ENCODE results near the gene PRTG.

Gene PRTG

DNA sequence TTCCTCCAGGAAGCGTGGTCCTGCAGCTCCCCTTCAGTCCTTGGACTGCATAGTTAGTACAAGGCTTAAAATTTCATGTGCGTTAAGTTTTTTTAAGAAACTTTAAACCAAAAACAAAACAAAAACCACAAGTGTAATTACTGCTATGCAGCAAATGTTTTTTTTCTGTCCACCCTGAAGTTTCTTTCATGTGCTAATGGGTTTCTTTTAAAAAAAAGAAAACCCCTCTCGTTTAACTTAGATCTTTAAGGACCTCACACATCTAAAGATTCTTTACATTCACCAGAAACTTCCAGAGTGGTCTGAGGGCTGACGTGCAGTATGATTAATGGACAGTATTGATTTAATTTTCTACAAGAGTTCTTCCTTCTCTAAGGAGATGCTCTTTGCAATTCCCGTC, 82.8 kb downstream of the PRTG start:
- in situ Hi-C loops (cut with MboI; ENCODE audit: low sequenced_read_pairs): no loop called here
- Histone ChIP-seq H3K36me3 (replicated peaks) (no peaks in the 10 kb centered on the region), H3K27me3 (ENCODE audit: low read depth) (no peaks in the 10 kb centered on the region), H3K4me1 (peaks cover 25% of the 10 kb centered on the region), H3K9me3 (no peaks in the 10 kb centered on the region), H3K4me3 (no peak overlapping the region)
- peak; percentile 44 to 91 for DNase-seq (ENCODE audit: low spot score in 2 of 2)

- no peaks in the 10 kb centered on the region for H3K27me3 ChIP-seq (ENCODE audit: low read depth)
- in situ Hi-C loops (cut with MboI; ENCODE audit: low sequenced_read_pairs): no loop called here
- H3K4me3 ChIP-seq: no peak overlapping the region
These were observed 83.5 kb downstream of the PRTG start for GRCh38 chr15:55659481-55659880.

DNA sequence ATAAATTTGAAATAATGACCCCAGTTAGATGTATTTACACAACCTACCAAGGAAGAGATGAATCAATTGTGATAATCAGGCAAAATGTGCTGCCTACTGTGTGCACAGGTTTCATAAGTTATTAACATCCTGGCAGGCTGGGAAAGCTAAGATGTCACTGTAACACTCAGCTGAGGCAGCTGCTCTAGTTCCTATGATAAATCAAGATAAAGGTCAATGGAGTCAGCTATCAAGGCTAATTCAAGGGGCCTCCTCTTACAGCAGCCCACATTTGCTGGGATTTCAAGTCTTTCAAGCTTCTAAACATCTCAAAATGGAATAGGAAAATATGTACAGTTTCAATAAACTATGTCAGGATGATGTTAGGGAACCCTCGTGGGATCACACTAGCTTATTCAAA, 84.1 kb downstream of the PRTG start:
- Histone ChIP-seq H3K36me3 (replicated peaks) (no peaks in the 10 kb centered on the region), H3K27me3 (ENCODE audit: low read depth) (no peaks in the 10 kb centered on the region), H3K4me1 (peaks cover 25% of the 10 kb centered on the region), H3K4me3 (no peak overlapping the region), H3K9me3 (no peaks in the 10 kb centered on the region)
- in situ Hi-C loops (cut with MboI; ENCODE audit: low sequenced_read_pairs): no loop called here
- DNase-seq (ENCODE audit: low spot score in 2 of 2): no peak

More at GRCh38 chr15:55659481-55659880, 83.5 kb downstream of the PRTG start:
- H3K4me1 ChIP-seq: peaks cover 25% of the 10 kb centered on the region
- no peaks in the 10 kb centered on the region for H3K36me3 ChIP-seq (replicated peaks)
- H3K9me3 ChIP-seq: no peaks in the 10 kb centered on the region
- no peak for DNase-seq (ENCODE audit: low spot score in 2 of 2)

GRCh38 chr15:55654561-55655031, 88.4 kb downstream of the PRTG start:
- H3K36me3 ChIP-seq (replicated peaks): no peaks in the 10 kb centered on the region
- no peaks in the 10 kb centered on the region for H3K27me3 ChIP-seq (ENCODE audit: low read depth)
- in situ Hi-C loops (cut with MboI; ENCODE audit: low sequenced_read_pairs): loop anchor here (5.0 kb wide), 1 partner anchor 143 kb away; no protein-coding TSS in a partner anchor
- peaks cover 7% of the 10 kb centered on the region for H3K4me1 ChIP-seq
- DNase-seq (ENCODE audit: low spot score in 2 of 2): no peak
- H3K9me3 ChIP-seq: no peaks in the 10 kb centered on the region
- H3K4me3 ChIP-seq: no peak overlapping the region

- no peak for DNase-seq (ENCODE audit: low spot score in 2 of 2)
- peaks cover 7% of the 10 kb centered on the region for H3K4me1 ChIP-seq
- H3K36me3 ChIP-seq (replicated peaks): no peaks in the 10 kb centered on the region
- H3K4me3 ChIP-seq: no peak overlapping the region
- H3K9me3 ChIP-seq: no peaks in the 10 kb centered on the region
- H3K27me3 ChIP-seq (ENCODE audit: low read depth): no peaks in the 10 kb centered on the region
- in situ Hi-C loops (cut with MboI; ENCODE audit: low sequenced_read_pairs): loop anchor here (5.0 kb wide), 1 partner anchor 144 kb away; no protein-coding TSS in a partner anchor
These were observed 90.0 kb downstream of the PRTG start for GRCh38 chr15:55652909-55653495.

GRCh38 chr15:55652359-55652758, 90.6 kb downstream of the PRTG start:
- Histone ChIP-seq H3K36me3 (replicated peaks) (no peaks in the 10 kb centered on the region), H3K27me3 (ENCODE audit: low read depth) (no peaks in the 10 kb centered on the region), H3K4me3 (no peak overlapping the region), H3K4me1 (peaks cover 7% of the 10 kb centered on the region), H3K9me3 (no peaks in the 10 kb centered on the region)
- DNase-seq (ENCODE audit: low spot score in 2 of 2): peak in 1 of 2 experiments; percentile 18
- in situ Hi-C loops (cut with MboI; ENCODE audit: low sequenced_read_pairs): loop anchor here (5.0 kb wide), 1 partner anchor 145 kb away; no protein-coding TSS in a partner anchor

DNA sequence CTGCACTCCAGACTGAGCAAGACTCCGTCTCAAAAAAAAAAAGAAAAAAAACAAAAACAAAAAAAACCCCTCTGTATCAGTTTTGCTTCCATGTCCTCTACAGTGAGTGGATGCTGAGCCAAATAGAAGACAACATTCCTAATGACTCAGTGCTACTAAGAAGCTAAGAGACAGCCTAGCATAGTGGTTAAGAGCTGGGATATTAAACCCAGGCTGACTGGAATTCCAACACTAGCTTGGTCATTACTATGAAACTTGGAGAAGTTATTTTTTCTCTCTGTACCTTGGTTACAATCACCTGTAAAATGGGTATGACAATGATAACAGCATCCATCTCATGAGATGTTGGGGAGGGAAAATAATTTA, 93.9 kb downstream of the PRTG start:
- in situ Hi-C loops (cut with MboI; ENCODE audit: low sequenced_read_pairs): loop anchor here (25.0 kb wide), 1 partner anchor 437 kb away; no protein-coding TSS in a partner anchor
- peaks cover 7% of the 10 kb centered on the region for H3K4me1 ChIP-seq

DNA sequence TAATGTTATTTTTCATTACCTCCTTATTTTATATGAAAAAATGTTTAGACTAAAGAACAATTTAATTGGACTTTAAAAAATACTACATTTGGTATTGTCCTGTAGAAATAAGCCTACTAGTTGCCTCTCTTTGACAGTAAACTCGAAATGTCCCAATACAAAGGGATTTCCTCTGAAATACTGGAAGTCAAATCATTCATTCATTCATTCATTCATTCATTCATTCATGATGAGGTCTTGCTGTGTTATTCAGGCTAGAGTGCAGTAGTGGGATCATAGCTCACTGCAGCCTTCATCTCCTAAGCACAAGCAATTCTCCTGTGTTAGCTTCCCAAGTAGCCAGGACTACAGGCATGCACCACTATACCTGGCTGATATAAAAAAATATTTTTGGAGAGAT, 104.2 kb downstream of the PRTG start:
- H3K36me3 ChIP-seq (replicated peaks): 0 out of 2 replicates have a peak, but pooled peaks cover 4% of the 10 kb centered on the region
- peaks cover 5% of the 10 kb centered on the region; the same call in 1 of the 2 replicates for H3K4me1 ChIP-seq
- no peak for DNase-seq (ENCODE audit: low spot score in 2 of 2)
- in situ Hi-C loops (cut with MboI; ENCODE audit: low sequenced_read_pairs): loop anchor here (10.0 to 25.0 kb wide), 2 partner anchors 114 to 426 kb away; no protein-coding TSS in a partner anchor
- H3K27me3 ChIP-seq (ENCODE audit: low read depth): no peaks in the 10 kb centered on the region
- no peaks in the 10 kb centered on the region for H3K9me3 ChIP-seq
- no peak overlapping the region for H3K4me3 ChIP-seq

More for the DNA sequence above, 93.9 kb downstream of the PRTG start:
- no peak overlapping the region for H3K4me3 ChIP-seq
- no peaks in the 10 kb centered on the region for H3K36me3 ChIP-seq (replicated peaks)
- H3K27me3 ChIP-seq (ENCODE audit: low read depth): no peaks in the 10 kb centered on the region
- H3K9me3 ChIP-seq: no peaks in the 10 kb centered on the region
- no peak for DNase-seq (ENCODE audit: low spot score in 2 of 2)

DNA sequence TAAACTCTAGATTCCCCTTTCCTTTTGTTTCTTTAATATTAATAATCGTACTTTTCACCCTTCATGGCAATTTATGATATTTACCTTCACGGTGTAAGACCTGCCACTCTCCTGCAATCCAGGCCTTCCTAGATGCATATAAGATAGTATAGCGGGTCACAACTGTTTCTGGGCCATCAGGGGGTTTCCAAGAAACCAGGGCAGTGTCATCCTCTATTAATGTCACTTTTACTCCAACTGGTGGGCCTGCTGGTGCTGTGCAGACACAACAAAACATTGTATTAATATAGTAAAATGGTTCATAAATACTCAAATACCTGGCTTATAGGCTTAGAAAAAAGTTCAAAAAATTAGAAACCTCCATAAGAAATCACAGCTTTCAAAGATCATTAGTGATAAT, 105.9 kb downstream of the PRTG start:
- 0 out of 2 replicates have a peak, but pooled peaks cover 4% of the 10 kb centered on the region for H3K36me3 ChIP-seq (replicated peaks)
- no peak overlapping the region for H3K4me3 ChIP-seq
- no peaks in the 10 kb centered on the region for H3K27me3 ChIP-seq (ENCODE audit: low read depth)
- no peak for DNase-seq (ENCODE audit: low spot score in 2 of 2)
- H3K4me1 ChIP-seq: peaks cover 7% of the 10 kb centered on the region; the same call in 1 of the 2 replicates
- in situ Hi-C loops (cut with MboI; ENCODE audit: low sequenced_read_pairs): loop anchor here (10.0 to 25.0 kb wide), 2 partner anchors 112 to 425 kb away; no protein-coding TSS in a partner anchor
- H3K9me3 ChIP-seq: no peaks in the 10 kb centered on the region

DNA sequence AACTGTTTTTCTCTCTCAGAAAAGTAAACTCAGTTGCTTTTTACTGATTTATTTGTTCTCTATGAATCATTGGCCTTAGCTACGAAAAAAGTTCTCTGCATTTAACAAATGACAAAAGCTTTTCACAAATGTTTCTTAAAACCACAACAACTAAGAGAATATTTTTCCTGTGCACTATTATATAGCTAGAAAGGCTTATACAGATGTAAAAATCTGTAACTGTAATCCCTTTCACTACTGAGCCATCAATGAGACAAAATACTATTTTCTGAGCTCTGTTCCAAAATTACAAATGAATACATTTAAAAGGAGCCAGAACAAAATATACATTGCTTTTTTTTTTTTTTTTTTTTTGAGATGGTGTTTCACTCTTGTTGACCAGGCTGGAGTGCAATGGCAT, 109.2 kb downstream of the PRTG start:
- Histone ChIP-seq H3K4me1 (peaks cover 7% of the 10 kb centered on the region; the same call in 1 of the 2 replicates), H3K27me3 (ENCODE audit: low read depth) (no peaks in the 10 kb centered on the region), H3K9me3 (no peaks in the 10 kb centered on the region), H3K36me3 (replicated peaks) (no peaks in the 10 kb centered on the region), H3K4me3 (no peak overlapping the region)
- in situ Hi-C loops (cut with MboI; ENCODE audit: low sequenced_read_pairs): loop anchor here (10.0 to 25.0 kb wide), 2 partner anchors 109 to 421 kb away; no protein-coding TSS in a partner anchor
- peak in 1 of 2 experiments; percentile 95 for DNase-seq (ENCODE audit: low spot score in 2 of 2)

GRCh38 chr15:55632434-55632833, 110.5 kb downstream of the PRTG start:
- in situ Hi-C loops (cut with MboI; ENCODE audit: low sequenced_read_pairs): loop anchor here (10.0 to 25.0 kb wide), 2 partner anchors 108 to 420 kb away; no protein-coding TSS in a partner anchor
- DNase-seq (ENCODE audit: low spot score in 2 of 2): no peak
- Histone ChIP-seq H3K36me3 (replicated peaks) (no peaks in the 10 kb centered on the region), H3K4me3 (no peak overlapping the region), H3K4me1 (peaks cover 7% of the 10 kb centered on the region; the same call in 1 of the 2 replicates), H3K27me3 (ENCODE audit: low read depth) (no peaks in the 10 kb centered on the region), H3K9me3 (no peaks in the 10 kb centered on the region)

DNA sequence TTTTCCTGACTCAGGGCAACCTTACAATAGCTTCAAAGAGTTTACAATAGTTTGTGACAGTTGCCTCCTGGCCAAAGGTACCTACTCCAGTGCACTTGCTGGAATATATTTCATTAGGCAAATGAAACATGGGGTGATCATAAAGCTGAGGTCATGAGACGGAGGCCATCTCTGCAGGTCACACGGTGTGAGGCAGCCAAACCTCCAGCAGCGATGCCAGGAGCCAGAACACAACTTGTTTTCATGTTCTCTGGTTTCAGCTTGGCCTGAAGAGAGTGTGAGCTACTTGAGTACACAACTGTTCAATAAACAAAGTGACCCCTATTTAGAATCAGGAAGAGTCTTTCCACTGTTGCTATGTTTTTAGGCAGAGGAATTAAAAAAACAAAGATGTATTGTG, 112.1 kb downstream of the PRTG start:
- H3K4me1 ChIP-seq: peaks cover 7% of the 10 kb centered on the region; the same call in 1 of the 2 replicates
- no peaks in the 10 kb centered on the region for H3K9me3 ChIP-seq
- H3K27me3 ChIP-seq (ENCODE audit: low read depth): no peaks in the 10 kb centered on the region
- no peak for DNase-seq (ENCODE audit: low spot score in 2 of 2)
- H3K36me3 ChIP-seq (replicated peaks): no peaks in the 10 kb centered on the region
- H3K4me3 ChIP-seq: no peak overlapping the region
- in situ Hi-C loops (cut with MboI; ENCODE audit: low sequenced_read_pairs): loop anchor here (10.0 to 25.0 kb wide), 2 partner anchors 106 to 419 kb away; no protein-coding TSS in a partner anchor

DNA sequence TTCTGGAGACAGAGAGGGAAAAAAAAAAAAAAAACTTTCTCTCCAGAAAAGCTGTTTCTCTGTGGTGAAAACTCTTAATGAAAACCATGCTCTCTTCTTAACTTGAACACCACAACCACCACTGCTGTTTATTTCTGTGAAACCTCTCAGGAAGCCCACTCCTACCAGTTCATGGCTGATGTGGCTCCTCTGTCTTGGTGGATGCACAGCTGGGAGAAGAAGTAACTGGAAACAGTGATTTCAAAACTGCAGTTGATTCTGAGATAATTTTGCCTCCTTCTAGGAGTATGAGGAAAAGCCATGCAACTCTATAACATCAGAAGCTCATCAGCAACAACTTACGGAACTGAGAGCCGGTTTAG, 114.6 kb downstream of the PRTG start:
- Histone ChIP-seq H3K4me1 (peaks cover 2% of the 10 kb centered on the region; the same call in 1 of the 2 replicates), H3K4me3 (no peak overlapping the region), H3K36me3 (replicated peaks) (no peaks in the 10 kb centered on the region), H3K9me3 (no peaks in the 10 kb centered on the region), H3K27me3 (ENCODE audit: low read depth) (no peaks in the 10 kb centered on the region)
- DNase-seq (ENCODE audit: low spot score in 2 of 2): no peak
- in situ Hi-C loops (cut with MboI; ENCODE audit: low sequenced_read_pairs): loop anchor here (25.0 kb wide), 1 partner anchor 416 kb away; no protein-coding TSS in a partner anchor

DNA sequence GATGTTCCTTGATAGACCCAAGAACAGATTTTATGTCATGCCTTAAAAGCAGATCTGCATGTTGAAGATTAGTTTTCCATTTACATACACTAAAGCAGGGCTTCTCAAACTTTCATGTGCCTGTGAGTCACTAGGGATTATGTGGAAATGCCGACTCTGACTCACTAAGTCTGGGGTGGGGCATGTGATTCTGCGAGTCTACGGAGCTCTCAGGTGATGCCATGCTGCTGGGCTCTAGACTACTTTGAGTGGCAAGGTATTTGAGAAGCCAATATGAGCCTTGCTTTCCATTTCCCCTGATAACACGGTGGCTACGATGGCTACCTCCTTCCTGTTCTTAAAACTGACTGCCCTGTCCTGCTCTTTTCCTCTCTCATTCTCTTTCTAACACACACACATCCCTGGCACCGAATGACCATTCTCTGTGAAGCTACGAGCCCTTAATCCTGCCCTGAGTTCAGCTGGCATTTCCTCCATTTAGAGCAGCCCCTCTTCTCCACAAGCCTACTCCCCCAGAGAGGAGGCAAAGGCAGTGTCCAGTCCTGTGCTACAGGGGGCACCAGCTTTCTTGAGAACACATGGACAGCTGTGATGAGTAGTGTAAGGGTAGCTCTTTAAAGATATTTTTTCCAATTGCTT, 115.1 kb downstream of the PRTG start:
- Histone ChIP-seq H3K27me3 (ENCODE audit: low read depth) (no peaks in the 10 kb centered on the region), H3K4me1 (no peaks in the 10 kb centered on the region; the same call in 1 of the 2 replicates), H3K36me3 (replicated peaks) (no peaks in the 10 kb centered on the region), H3K9me3 (no peaks in the 10 kb centered on the region), H3K4me3 (no peak overlapping the region)
- in situ Hi-C loops (cut with MboI; ENCODE audit: low sequenced_read_pairs): loop anchor here (25.0 kb wide), 1 partner anchor 416 kb away; no protein-coding TSS in a partner anchor
- DNase-seq (ENCODE audit: low spot score in 2 of 2): peak; percentile 24 to 29

All from HAP-1 (cell line).